Left lung (tissue), 10 donors: Measurements from ENCODE around the gene XCL2. TPM values are rescaled to one million over a fixed set of nuclear protein-coding genes. Genes with fewer than 3 reads are reported as not detected.

ENCODE experiments used
- ATAC-seq: fragments of 200-7000 bp; cut with Tn5 transposase; one replicate; pipeline ENCODE4 v1.9.1; 2020; ENCODE audit warnings: moderate library complexity
- DNase-seq, 4 donors: peaks; one replicate each; pipeline ENCODE4 v3.0.0-alpha.2; 2013 to 2020
- H3K27ac ChIP-seq, 2 donors: fragments of 200-600 bp; sonication (generic) in 1 of 2; one replicate each; pipeline versions ENCODE4 v1.5.0 to v1.8.0; 2020 to 2021
- H3K27me3 ChIP-seq, 2 donors: fragments of 200-600 bp; sonication (generic) in 1 of 2; one replicate each; pipeline versions ENCODE4 v1.5.0 to v1.8.0; 2020 to 2021
- H3K36me3 ChIP-seq, 2 donors: fragments of 200-600 bp; sonication (generic) in 1 of 2; one replicate each; pipeline versions ENCODE4 v1.5.0 to v1.8.0; 2020 to 2021
- H3K4me1 ChIP-seq, 2 donors: fragments of 200-600 bp; one replicate each; pipeline ENCODE4 v1.8.0; 2021
- H3K4me3 ChIP-seq, 2 donors: fragments of 200-600 bp; sonication (generic) in 1 of 2; one replicate each; pipeline versions ENCODE4 v1.5.0 to v1.8.0; 2020 to 2021; ENCODE audit warnings: mild to moderate bottlenecking in 1 of 2
- H3K9me3 ChIP-seq, 2 donors: fragments of 200-600 bp; sonication (generic) in 1 of 2; one replicate each; pipeline versions ENCODE4 v1.5.0 to v1.8.0; 2020 to 2021
- CTCF ChIP-seq, 2 donors: fragments of 200-600 bp; sonication (generic) in 1 of 2; IDR thresholded peaks; one replicate each; pipeline versions ENCODE4 v1.5.0 to v1.8.0; 2021; ENCODE audit warnings: antibody characterized with exemption in 2 of 2
- intact Hi-C, 2 donors: fragments of 100-400 bp; cut with DNase I; formaldehyde crosslinking; loops; one replicate each; pipeline versions ENCODE4 v1.11.2 to v1.14.2; 2022
- polyA plus RNA-seq, 6 donors: library from polyadenylated mRNA; unstranded; fragments of 120-200 nt; gene quantifications; one replicate each; pipeline ENCODE4 v1.2.1, GENCODE V29; 2013; ENCODE audit not compliant: insufficient read length in 6 of 6
- total RNA-seq, 2 donors: library from RNA; stranded (reverse); fragmentation: NEBNext Ultra II Directional; extraction: Animal tissue kit (Norgen Biotek cat#: 25700); gene quantifications; one replicate each; pipeline ENCODE4 v1.2.1, GENCODE V29; 2021
- donor health status: DM: no; HTN: yes; CAD: no.
- donor health status: DM: no; HTN: no; CAD: no.

XCL2 gene
- total and polyA plus RNA-seq, 8 donors = 0.39 to 1.5 (median 0.89) TPM; not detected in 1

- intact Hi-C loops = no loop called here
- Histone ChIP-seq H3K27me3 (no peaks in the 10 kb centered on the region), H3K27ac (peak overlapping the region in 1 of 2 donors; percentile 73), H3K4me1 (peaks cover 0 to 27% of the 10 kb centered on the region in 2 donors), H3K36me3 (no peaks in the 10 kb centered on the region), H3K9me3 (no peaks in the 10 kb centered on the region), H3K4me3 (no peak overlapping the region)
- no peak for TF ChIP-seq CTCF (IDR thresholded peaks at IDR 0.05)
- no peak for ATAC-seq
- DNase-seq = no peak
Observed at GRCh38 chr1:168505006-168505405, 38.8 kb downstream of the XCL2 start.

- DNase-seq (peak in 1 of 4 donors; percentile 83), ATAC-seq (peak; percentile 96)
- H3K27me3 ChIP-seq = no peaks in the 10 kb centered on the region
- H3K9me3 ChIP-seq = no peaks in the 10 kb centered on the region
- intact Hi-C loops = no loop called here
- H3K27ac ChIP-seq = peak overlapping the region in 1 of 2 donors; percentile 73
- no peak overlapping the region for H3K4me3 ChIP-seq
- no peaks in the 10 kb centered on the region for H3K36me3 ChIP-seq
- TF ChIP-seq CTCF (IDR thresholded peaks at IDR 0.05) = no peak
- H3K4me1 ChIP-seq = peaks cover 0 to 27% of the 10 kb centered on the region in 2 donors
Observed at GRCh38 chr1:168504064-168504837, 39.5 kb downstream of the XCL2 start.

GRCh38 chr1:168499688-168500049 is 44.1 kb downstream of the XCL2 start:
- no peaks in the 10 kb centered on the region for H3K36me3 ChIP-seq
- DNase-seq = no peak
- H3K4me3 ChIP-seq = no peak overlapping the region
- H3K4me1 ChIP-seq = peaks cover 0 to 19% of the 10 kb centered on the region in 2 donors
- no peak for TF ChIP-seq CTCF (IDR thresholded peaks at IDR 0.05)
- no peaks in the 10 kb centered on the region for H3K27me3 ChIP-seq
- no peak overlapping the region for H3K27ac ChIP-seq
- intact Hi-C loops = no loop called here
- no peak for ATAC-seq
- no peaks in the 10 kb centered on the region for H3K9me3 ChIP-seq

- ATAC-seq = no peak
- no peak for DNase-seq
- intact Hi-C loops = no loop called here
- H3K27me3 ChIP-seq = no peaks in the 10 kb centered on the region
- H3K4me3 ChIP-seq = no peak overlapping the region
- no peaks in the 10 kb centered on the region for H3K9me3 ChIP-seq
- H3K36me3 ChIP-seq = no peaks in the 10 kb centered on the region
- H3K27ac ChIP-seq = peak overlapping the region in 1 of 2 donors; percentile 33
- no peak for TF ChIP-seq CTCF (IDR thresholded peaks at IDR 0.05)
- peaks cover 0 to 14% of the 10 kb centered on the region in 2 donors for H3K4me1 ChIP-seq
Observed at GRCh38 chr1:168498956-168499687, 44.7 kb downstream of the XCL2 start.

GRCh38 chr1:168498159-168498631 is 45.6 kb downstream of the XCL2 start:
- Histone ChIP-seq H3K27me3 (no peaks in the 10 kb centered on the region), H3K9me3 (no peaks in the 10 kb centered on the region), H3K4me3 (no peak overlapping the region), H3K4me1 (peaks cover 0 to 6% of the 10 kb centered on the region in 2 donors), H3K36me3 (no peaks in the 10 kb centered on the region), H3K27ac (peak overlapping the region in 1 of 2 donors; percentile 33)
- ATAC-seq (peak; percentile 67), DNase-seq (peak in 2 of 4 donors; percentile 81 to 86)
- TF ChIP-seq CTCF (IDR thresholded peaks at IDR 0.05) = no peak
- intact Hi-C loops = no loop called here
